Stimulated activated effector memory CD8-positive, alpha-beta T cell treated with anti-CD3 and anti-CD28 coated beads, Interleukin-12 subunit alpha, Interleukin-12 subunit beta, amount 100 ng/mL, for 72 hours (primary cell): Measurements from ENCODE around the gene GZMM.

ENCODE experiments used
- ATAC-seq: fragments of 150-1000 bp; cut with Tn5 transposase; 2 replicates; pipeline ENCODE4 v1.10.0; 2021
- DNase-seq, 2 donors: peaks; one replicate each; pipeline ENCODE4 v3.0.0; 2021 to 2022; ENCODE audit warnings: low spot score in 2 of 2
- H3K27ac Mint-ChIP-seq: one replicate; pipeline ENCODE4 v1.8.0; 2022; ENCODE audit warnings: mild to moderate bottlenecking, mixed read lengths
- H3K36me3 Mint-ChIP-seq: one replicate; pipeline ENCODE4 v1.8.0; 2022; ENCODE audit warnings: mild to moderate bottlenecking, mixed read lengths
- H3K4me1 Mint-ChIP-seq: one replicate; pipeline ENCODE4 v1.8.0; 2022; ENCODE audit warnings: mixed read lengths
- H3K4me3 Mint-ChIP-seq: one replicate; pipeline ENCODE4 v1.8.0; 2022; ENCODE audit warnings: mild to moderate bottlenecking, mixed read lengths
- H3K9me3 Mint-ChIP-seq: one replicate; pipeline ENCODE4 v1.8.0; 2022; ENCODE audit warnings: mixed read lengths

GZMM gene

GRCh38 chr19:507286-508203 is 36.3 kb upstream of the GZMM start, which contains the start of gene TPGS1:
TSS of gene TPGS1 (plus strand) at chr19:507497. CDS start at chr19:507507, 10 bp downstream.
- peaks cover 44% of the 10 kb centered on the region for H3K4me1 Mint-ChIP-seq
- peak; percentile 70 to 89 for DNase-seq
- no peaks in the 10 kb centered on the region for H3K9me3 Mint-ChIP-seq

GRCh38 chr19:508204-509150 is 35.4 kb upstream of the GZMM start:
- DNase-seq (no peak), ATAC-seq (no peak)
- Mint-ChIP-seq H3K9me3 (no peaks in the 10 kb centered on the region), H3K27ac (peak overlapping the region; percentile 100), H3K4me1 (peaks cover 44% of the 10 kb centered on the region), H3K4me3 (peak overlapping the region; percentile 91), H3K36me3 (peaks cover 32% of the 10 kb centered on the region)

More at GRCh38 chr19:507286-508203, 36.3 kb upstream of the GZMM start, which contains the start of gene TPGS1:
- Mint-ChIP-seq H3K36me3 (peaks cover 32% of the 10 kb centered on the region), H3K27ac (peak within 1 kb of the TSS; percentile 100), H3K4me3 (peak within 1 kb of the TSS; percentile 91)
- ATAC-seq: peak; percentile 72

- Mint-ChIP-seq H3K4me3 (peak overlapping the region; percentile 86), H3K9me3 (no peaks in the 10 kb centered on the region), H3K36me3 (peaks cover 32% of the 10 kb centered on the region), H3K4me1 (peaks cover 50% of the 10 kb centered on the region), H3K27ac (peak overlapping the region; percentile 96)
- peak; percentile 95 for DNase-seq
- peak; percentile 70 for ATAC-seq
Observed at GRCh38 chr19:510606-511100, 33.2 kb upstream of the GZMM start.

GRCh38 chr19:511101-511851 is 32.6 kb upstream of the GZMM start:
- peak overlapping the region; percentile 96 for H3K27ac Mint-ChIP-seq
- ATAC-seq (peak; percentile 57), DNase-seq (peak; percentile 49 to 85)
- H3K36me3 Mint-ChIP-seq: peaks cover 31% of the 10 kb centered on the region
- peaks cover 48% of the 10 kb centered on the region for H3K4me1 Mint-ChIP-seq
- peak overlapping the region; percentile 86 for H3K4me3 Mint-ChIP-seq
- H3K9me3 Mint-ChIP-seq: no peaks in the 10 kb centered on the region

- Mint-ChIP-seq H3K4me1 (peaks cover 51% of the 10 kb centered on the region), H3K27ac (peak overlapping the region; percentile 96), H3K36me3 (peaks cover 26% of the 10 kb centered on the region), H3K4me3 (no peak overlapping the region), H3K9me3 (no peaks in the 10 kb centered on the region)
- DNase-seq: no peak
- ATAC-seq: no peak
Observed at GRCh38 chr19:512547-513365, 31.1 kb upstream of the GZMM start.

GRCh38 chr19:513368-514165 is 30.3 kb upstream of the GZMM start:
- H3K27ac Mint-ChIP-seq: peak overlapping the region; percentile 9
- ATAC-seq (no peak), DNase-seq (no peak)
- H3K9me3 Mint-ChIP-seq: no peaks in the 10 kb centered on the region
- H3K36me3 Mint-ChIP-seq: peaks cover 26% of the 10 kb centered on the region
- no peak overlapping the region for H3K4me3 Mint-ChIP-seq
- peaks cover 43% of the 10 kb centered on the region for H3K4me1 Mint-ChIP-seq

GRCh38 chr19:514166-514663 is 29.6 kb upstream of the GZMM start:
- H3K36me3 Mint-ChIP-seq: peaks cover 20% of the 10 kb centered on the region
- H3K9me3 Mint-ChIP-seq: no peaks in the 10 kb centered on the region
- peak overlapping the region; percentile 9 for H3K27ac Mint-ChIP-seq
- ATAC-seq (no peak), DNase-seq (no peak)
- peaks cover 36% of the 10 kb centered on the region for H3K4me1 Mint-ChIP-seq
- no peak overlapping the region for H3K4me3 Mint-ChIP-seq

GRCh38 chr19:517721-518597 is 25.9 kb upstream of the GZMM start:
- ATAC-seq (no peak), DNase-seq (no peak)
- Mint-ChIP-seq H3K36me3 (peaks cover 6% of the 10 kb centered on the region), H3K4me1 (peaks cover 13% of the 10 kb centered on the region), H3K27ac (no peak overlapping the region), H3K4me3 (no peak overlapping the region), H3K9me3 (no peaks in the 10 kb centered on the region)

GRCh38 chr19:518598-519231 is 25.1 kb upstream of the GZMM start:
- H3K4me1 Mint-ChIP-seq: peaks cover 13% of the 10 kb centered on the region
- H3K4me3 Mint-ChIP-seq: no peak overlapping the region
- DNase-seq (no peak), ATAC-seq (peak; percentile 83)
- no peaks in the 10 kb centered on the region for H3K9me3 Mint-ChIP-seq
- peaks cover 6% of the 10 kb centered on the region for H3K36me3 Mint-ChIP-seq
- H3K27ac Mint-ChIP-seq: no peak overlapping the region

- Mint-ChIP-seq H3K27ac (no peak overlapping the region), H3K9me3 (no peaks in the 10 kb centered on the region), H3K4me3 (no peak overlapping the region), H3K4me1 (peaks cover 6% of the 10 kb centered on the region), H3K36me3 (peaks cover 6% of the 10 kb centered on the region)
- ATAC-seq: peak; percentile 9
- DNase-seq: no peak
Observed at GRCh38 chr19:519449-519865, 24.4 kb upstream of the GZMM start.

GRCh38 chr19:522726-523125 is 21.1 kb upstream of the GZMM start:
- no peaks in the 10 kb centered on the region for H3K9me3 Mint-ChIP-seq
- no peak overlapping the region for H3K27ac Mint-ChIP-seq
- peaks cover 5% of the 10 kb centered on the region for H3K4me1 Mint-ChIP-seq
- no peak overlapping the region for H3K4me3 Mint-ChIP-seq
- H3K36me3 Mint-ChIP-seq: no peaks in the 10 kb centered on the region
- ATAC-seq (no peak), DNase-seq (no peak)

- Mint-ChIP-seq H3K36me3 (no peaks in the 10 kb centered on the region), H3K9me3 (no peaks in the 10 kb centered on the region), H3K27ac (no peak overlapping the region), H3K4me3 (no peak overlapping the region), H3K4me1 (peaks cover 5% of the 10 kb centered on the region)
- no peak for DNase-seq
- peak; percentile 29 for ATAC-seq
Observed at GRCh38 chr19:524062-524674, 19.7 kb upstream of the GZMM start.
